Measurements from ENCODE around the gene FZD7.

DNA sequence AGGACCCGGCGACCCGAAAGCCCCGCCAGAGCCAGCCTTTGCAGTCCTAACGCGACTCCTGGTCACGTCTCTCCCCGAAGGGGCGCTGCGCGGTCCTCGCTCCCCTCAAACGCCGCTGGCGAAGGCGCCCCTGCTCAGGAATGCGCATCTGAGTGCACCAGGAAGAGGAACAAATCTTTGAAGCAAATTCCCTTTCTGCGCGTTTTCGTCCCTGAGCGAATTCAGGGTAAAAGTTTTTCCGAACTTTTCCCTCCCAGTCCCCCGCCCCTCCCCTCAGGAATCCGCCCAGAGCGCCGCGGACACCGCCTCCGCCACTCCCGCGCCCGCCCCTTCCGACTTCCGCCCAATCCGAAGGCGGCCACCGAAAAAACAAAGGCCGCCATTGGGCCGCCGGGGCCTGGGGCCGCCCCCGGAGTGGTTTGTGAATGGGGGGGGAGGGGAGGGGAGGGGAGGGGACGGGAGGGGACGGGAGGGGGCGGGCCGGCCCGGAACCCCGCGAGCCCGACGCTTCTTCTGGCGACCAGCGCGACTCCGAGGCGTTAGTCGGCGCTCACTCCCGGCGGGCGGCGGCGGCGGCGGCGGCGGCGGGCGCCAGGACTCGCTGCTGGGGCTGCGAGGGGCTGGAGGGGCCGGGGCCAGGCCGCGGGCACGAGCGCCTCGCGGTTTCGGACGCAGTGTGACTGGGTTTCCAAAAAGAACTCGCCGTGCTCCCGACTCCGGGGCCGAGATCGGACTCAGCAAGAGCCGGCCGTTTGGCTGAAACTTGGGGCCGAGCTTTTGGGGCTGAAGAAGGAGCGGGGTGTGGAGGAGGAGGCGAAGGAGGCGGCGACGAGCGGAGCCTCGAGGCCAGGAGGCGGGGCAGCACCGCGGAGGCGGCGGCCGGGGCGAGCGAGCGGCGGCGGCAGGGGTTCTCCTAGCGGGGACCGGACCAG is at the start of gene FZD7:
- TF ChIP-seq, protein P1, sequence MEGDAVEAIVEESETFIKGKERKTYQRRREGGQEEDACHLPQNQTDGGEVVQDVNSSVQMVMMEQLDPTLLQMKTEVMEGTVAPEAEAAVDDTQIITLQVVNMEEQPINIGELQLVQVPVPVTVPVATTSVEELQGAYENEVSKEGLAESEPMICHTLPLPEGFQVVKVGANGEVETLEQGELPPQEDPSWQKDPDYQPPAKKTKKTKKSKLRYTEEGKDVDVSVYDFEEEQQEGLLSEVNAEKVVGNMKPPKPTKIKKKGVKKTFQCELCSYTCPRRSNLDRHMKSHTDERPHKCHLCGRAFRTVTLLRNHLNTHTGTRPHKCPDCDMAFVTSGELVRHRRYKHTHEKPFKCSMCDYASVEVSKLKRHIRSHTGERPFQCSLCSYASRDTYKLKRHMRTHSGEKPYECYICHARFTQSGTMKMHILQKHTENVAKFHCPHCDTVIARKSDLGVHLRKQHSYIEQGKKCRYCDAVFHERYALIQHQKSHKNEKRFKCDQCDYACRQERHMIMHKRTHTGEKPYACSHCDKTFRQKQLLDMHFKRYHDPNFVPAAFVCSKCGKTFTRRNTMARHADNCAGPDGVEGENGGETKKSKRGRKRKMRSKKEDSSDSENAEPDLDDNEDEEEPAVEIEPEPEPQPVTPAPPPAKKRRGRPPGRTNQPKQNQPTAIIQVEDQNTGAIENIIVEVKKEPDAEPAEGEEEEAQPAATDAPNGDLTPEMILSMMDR (IDR thresholded peaks at IDR 0.05; ENCODE audit: borderline replicate concordance, extremely low read depth, low read length, poor library complexity, severe bottlenecking) = no peak
- TF ChIP-seq EZH2 (IDR thresholded peaks at IDR 0.05; ENCODE audit: borderline replicate concordance, low read depth, low read length, severe bottlenecking) = no peak
